ENCODE measurements around the gene RIMOC1. TPM values are rescaled to one million over a fixed set of nuclear protein-coding genes. Genes with fewer than 3 reads are reported as not detected.

RIMOC1 gene
- polyA plus RNA-seq (2013, experiment 1 of 2; ENCODE audit: insufficient read length): 23.8 TPM
- 22.0 TPM for polyA plus RNA-seq (2013, experiment 2 of 2; ENCODE audit: insufficient read length)

GRCh38 chr5:41903892-41904799, at the start of gene RIMOC1:
TSS of gene RIMOC1 (plus strand) at chr5:41904344. CDS start at chr5:41904368, 24 bp downstream.
- DNase-seq: peak; percentile 100

GRCh38 chr5:41856644-41857491, 47.3 kb upstream of the RIMOC1 start:
- DNase-seq: peak; percentile 62

- DNase-seq: no peak
Measured at GRCh38 chr5:41857989-41858388, 46.2 kb upstream of the RIMOC1 start.

- DNase-seq: no peak
Measured at GRCh38 chr5:41858890-41859289, 45.3 kb upstream of the RIMOC1 start.

GRCh38 chr5:41863871-41864486, 40.2 kb upstream of the RIMOC1 start:
- peak; percentile 19 for DNase-seq

GRCh38 chr5:41869151-41869723, 34.9 kb upstream of the RIMOC1 start:
- DNase-seq: peak; percentile 27

- peak; percentile 83 for DNase-seq
Measured at GRCh38 chr5:41869724-41870626, 34.2 kb upstream of the RIMOC1 start, which contains the start of gene OXCT1. TSS of gene OXCT1 (minus strand) at chr5:41870425. CDS start at chr5:41870358, 67 bp downstream.

GRCh38 chr5:41870627-41871048, 33.5 kb upstream of the RIMOC1 start:
- DNase-seq: no peak

GRCh38 chr5:41871852-41872251, 32.3 kb upstream of the RIMOC1 start:
- DNase-seq: peak; percentile 2

- DNase-seq: no peak
Measured at GRCh38 chr5:41874512-41875060, 29.6 kb upstream of the RIMOC1 start.

GRCh38 chr5:41875121-41875520, 29.0 kb upstream of the RIMOC1 start:
- no peak for DNase-seq

GRCh38 chr5:41876678-41877077, 27.5 kb upstream of the RIMOC1 start:
- no peak for DNase-seq

- no peak for DNase-seq
Measured at GRCh38 chr5:41877408-41877807, 26.7 kb upstream of the RIMOC1 start.

- DNase-seq: no peak
Measured at GRCh38 chr5:41878173-41878572, 26.0 kb upstream of the RIMOC1 start.

GRCh38 chr5:41878643-41879478, 25.3 kb upstream of the RIMOC1 start:
- no peak for DNase-seq

GRCh38 chr5:41882765-41883164, 21.4 kb upstream of the RIMOC1 start:
- no peak for DNase-seq

GRCh38 chr5:41883243-41883642, 20.9 kb upstream of the RIMOC1 start:
- DNase-seq: no peak

- DNase-seq: no peak
Measured at GRCh38 chr5:41883936-41884335, 20.2 kb upstream of the RIMOC1 start.

GRCh38 chr5:41885286-41885685, 18.9 kb upstream of the RIMOC1 start:
- no peak for DNase-seq

Data from fibroblast of skin of abdomen (primary cell).